Activated effector memory CD4-positive, alpha-beta T cell treated with anti-CD3 and anti-CD28 coated beads, Interleukin-2, amount 50 U/mL, for 16 hours (primary cell): ENCODE data around the gene MYO15B.
"Not testable (repeated sequence)": the region's sequence is repeated elsewhere in the genome, so short reads cannot be mapped to it uniquely, and the experiment has no call there.

Experiments
- DNase-seq: peaks from one replicate; pipeline ENCODE4 v3.0.0-alpha.2; 2020

MYO15B gene

DNA sequence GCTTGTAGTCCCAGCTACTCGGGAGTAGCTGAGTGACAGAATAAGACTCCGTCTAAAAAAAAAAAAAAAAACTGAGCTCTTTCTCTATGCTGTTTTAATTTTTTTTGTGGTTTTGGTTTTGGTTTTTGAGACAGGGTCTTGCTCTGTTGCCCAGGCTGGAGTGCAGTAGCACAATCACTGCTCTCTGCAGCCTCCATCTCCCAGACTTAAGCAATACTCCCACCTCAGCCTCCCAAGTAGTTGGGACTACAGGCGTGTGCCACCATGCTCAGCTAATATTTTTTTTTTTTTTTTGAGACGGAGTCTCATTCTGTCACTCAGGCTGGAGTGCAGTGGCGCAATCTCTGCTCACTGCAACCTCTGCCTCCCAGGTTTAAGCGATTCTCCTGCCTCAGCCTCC, 4.4 kb upstream of the MYO15B start:
- DNase-seq, result not testable (repeated sequence)

DNA sequence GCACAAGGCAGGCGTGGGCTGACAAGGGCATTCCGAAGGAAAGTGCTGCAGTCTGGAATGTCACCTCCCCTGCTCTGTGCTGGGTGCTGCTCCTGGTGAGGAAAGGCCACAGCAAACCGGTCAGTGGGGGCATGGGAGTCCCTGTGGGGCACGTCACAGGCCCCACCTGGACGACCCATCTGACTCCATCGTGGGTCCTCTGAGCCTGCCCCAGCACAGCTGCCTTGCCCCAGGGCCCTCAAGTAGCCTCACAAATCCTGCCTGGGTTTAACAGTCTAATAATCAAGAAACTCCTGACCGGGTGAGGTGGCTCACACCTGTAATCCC, 2.8 kb upstream of the MYO15B start:
- no peak for DNase-seq

DNA sequence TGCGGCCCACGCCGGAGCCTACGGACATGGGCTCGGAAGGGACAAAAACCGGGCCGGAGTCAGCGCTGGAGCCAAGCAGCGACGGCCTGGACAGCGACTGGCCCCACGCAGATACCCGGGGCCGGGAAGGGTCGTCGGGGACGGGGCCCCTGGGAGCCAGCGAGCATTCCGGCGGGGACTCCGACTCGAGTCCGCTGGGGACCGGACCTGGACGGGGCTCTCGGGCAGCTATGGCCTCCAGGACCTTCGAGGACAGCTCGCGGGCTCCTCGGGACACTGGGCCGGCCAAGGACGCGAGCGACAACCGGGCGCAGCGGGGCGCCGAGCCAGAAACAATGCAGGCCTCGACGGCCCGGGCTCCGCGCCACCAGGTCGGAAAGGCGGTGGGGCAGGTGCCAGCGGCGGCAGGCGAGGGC, 1.0 kb downstream of the MYO15B start:
- DNase-seq, result no peak

- DNase-seq, result peak; percentile 98
These were observed 1.7 kb downstream of the MYO15B start for GRCh38 chr17:75589012-75589918.

DNA sequence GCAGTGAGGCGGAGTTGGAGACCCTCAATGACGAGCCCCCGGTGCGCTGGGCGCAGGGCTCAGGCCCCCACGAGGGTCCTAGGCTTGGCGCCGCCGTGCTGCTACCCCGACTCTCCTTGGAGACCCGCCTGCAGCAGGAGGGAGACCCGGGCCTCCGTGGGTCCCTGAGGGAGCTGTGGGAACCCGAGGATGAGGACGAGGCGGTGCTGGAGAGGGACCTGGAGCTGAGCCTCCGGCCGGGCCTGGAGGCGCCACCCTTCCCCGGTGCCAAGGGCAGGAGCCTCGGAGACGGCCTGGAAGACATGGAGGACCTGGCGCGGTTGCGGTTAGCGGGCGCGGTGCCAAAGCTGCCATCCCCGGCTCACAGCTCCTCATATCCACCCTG, 2.3 kb downstream of the MYO15B start:
- DNase-seq, result no peak

DNA sequence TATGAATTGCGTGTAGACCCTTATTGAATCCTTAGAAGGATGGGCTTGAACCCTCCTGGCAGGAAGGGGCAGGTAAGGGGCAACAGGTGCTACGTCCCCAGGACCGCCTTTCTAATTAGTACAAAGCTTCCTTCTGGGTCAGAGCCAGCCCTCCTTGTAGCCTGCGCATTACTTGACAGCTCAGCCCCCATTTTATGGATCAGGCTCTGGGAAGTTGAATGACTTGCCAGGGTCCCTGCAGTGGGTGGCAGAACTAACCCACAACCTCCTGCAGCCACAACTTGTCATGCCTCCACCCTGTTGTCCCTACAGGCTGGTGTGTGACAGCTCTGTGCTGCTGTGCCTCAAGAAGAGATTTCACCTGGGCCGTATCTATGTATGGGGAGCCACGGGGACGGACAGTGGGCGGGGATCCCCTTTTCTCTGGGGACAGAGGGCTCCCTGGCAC, 2.7 kb downstream of the MYO15B start:
- DNase-seq, result no peak

- DNase-seq, result no peak
These were observed 3.5 kb downstream of the MYO15B start for GRCh38 chr17:75590849-75591721.

GRCh38 chr17:75591722-75592302, 4.2 kb downstream of the MYO15B start:
- DNase-seq, result no peak

DNA sequence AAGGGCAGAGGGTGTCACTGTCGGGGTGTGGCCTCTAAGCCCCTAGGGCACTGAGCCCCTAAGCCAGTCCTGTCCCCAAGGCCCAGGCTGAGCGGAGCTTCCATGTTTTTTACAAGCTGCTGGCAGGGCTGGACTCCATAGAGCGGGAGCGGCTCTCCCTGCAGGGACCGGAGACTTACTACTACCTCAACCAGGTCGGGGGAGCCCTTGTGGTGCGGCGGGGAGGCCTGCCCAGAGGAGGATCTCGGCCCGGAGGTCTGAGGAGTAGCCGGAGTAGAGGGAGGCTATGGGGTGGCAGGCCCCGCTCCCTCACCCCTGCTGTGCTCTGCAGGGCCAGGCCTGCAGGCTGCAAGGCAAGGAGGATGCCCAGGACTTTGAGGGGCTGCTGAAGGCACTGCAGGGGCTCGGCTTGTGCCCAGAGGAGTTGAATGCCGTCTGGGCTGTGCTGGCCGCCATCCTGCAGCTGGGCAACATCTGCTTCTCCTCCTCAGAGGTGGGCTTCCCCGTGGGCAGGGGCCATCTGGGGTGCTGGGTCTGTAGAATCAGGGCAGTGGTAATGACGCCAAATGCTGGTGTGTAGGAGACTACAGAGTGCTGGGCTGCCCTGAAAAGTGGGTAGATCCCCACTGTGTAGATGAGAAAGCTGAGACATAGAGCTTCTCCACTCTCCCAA, 4.9 kb downstream of the MYO15B start:
- DNase-seq, result no peak

GRCh38 chr17:75593430-75593829, 5.8 kb downstream of the MYO15B start:
- not testable (repeated sequence) for DNase-seq

GRCh38 chr17:75594499-75595283, 7.1 kb downstream of the MYO15B start:
- no peak for DNase-seq

GRCh38 chr17:75595284-75595919, 7.8 kb downstream of the MYO15B start:
- DNase-seq, result no peak

GRCh38 chr17:75595920-75596313, 8.3 kb downstream of the MYO15B start:
- no peak for DNase-seq

- DNase-seq, result no peak
These were observed 8.9 kb downstream of the MYO15B start for GRCh38 chr17:75596320-75597087.

DNA sequence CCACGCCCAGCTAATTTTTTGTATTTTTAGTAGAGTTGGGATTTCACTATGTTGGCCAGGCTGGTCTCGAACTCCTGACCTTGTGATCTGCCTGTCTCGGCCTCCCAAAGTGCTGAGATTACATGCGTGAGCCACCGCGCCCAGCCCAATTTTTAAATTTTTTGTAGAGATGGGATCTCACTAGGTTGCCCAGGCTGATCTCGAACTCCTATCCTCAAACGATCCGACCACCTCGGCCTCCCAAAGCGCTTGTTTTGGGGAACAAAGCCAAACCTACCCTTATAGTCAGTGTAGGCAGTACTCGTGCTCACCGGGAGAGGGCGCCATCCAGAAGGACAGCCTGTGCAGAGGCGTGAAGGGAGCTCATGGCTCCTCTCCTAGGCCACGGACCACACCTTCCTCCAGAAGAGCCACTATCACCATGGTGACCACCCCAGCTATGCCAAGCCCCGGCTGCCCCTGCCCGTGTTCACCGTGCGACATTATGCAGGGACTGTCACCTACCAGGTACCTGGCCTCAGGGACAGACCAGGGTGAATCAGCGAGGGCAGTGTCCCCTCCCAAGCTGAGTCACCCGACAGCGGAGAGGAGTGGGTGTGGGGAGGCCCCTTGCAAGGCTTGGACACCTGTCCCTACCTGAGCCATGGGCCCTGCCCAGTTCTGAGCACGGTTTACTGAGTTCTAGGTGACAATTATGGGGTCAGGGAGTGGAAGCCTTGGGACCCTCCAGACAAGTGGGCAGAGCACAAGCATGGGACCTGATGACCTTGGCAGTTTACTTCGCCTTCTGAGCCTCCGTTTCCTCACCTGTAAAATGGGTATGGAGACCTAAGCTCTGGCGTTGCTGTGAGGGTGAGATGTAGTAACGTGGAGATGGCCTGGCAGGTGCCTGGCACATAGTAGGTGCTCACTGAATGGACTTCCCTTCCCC, 13.7 kb downstream of the MYO15B start:
- DNase-seq, result peak; percentile 87

DNA sequence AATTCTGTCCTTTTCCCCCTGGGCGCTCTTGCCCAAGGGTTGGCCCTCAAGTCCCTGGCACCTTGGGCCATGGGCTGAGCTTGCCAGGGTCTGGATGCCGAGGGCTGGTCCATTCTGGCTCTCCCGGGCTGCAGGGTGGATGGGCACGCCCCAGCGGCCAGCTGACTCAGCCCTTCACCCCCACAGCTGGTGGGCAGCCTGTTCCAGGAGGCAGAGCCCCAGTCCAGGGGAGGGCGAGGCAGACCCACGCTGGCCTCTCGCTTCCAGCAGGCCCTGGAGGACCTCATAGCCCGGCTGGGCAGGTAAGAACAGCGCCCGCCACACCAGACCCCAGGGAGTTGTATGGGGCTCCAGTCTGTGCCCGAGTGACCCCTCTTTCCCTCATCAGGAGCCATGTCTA, 15.0 kb downstream of the MYO15B start:
- DNase-seq, result no peak

GRCh38 chr17:75603123-75603522, 15.5 kb downstream of the MYO15B start:
- no peak for DNase-seq

DNA sequence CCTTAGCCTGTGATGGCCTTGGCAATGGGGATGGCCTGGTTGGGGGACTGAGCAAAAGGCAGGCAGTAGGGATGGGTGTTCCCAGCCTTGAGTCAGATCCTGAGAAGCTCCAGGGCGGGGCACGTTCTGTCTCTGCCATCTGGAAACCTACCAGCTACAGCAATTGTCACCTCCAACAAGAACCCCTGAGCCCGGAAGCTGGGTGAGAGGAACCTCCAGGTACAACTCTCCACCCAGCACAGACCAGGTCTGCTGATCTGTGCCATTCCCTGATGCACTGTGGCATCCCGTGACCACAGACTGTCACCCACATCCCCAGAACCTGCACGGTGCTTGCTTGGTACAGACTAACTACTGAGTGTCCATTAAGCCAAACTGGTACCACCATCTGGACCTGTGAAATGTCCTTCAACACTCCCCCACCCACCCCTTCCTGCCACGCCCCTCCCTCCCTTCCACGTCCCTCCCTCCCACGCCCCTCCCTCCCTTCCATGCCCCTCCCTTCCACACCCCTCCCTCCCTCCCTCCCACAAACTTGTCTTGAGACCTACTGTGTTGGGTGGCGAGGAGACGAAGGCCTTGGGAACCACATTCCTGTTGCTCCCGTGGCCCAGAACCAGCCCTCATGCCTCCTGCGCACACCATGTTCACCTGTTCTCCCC, 16.6 kb downstream of the MYO15B start:
- DNase-seq, result no peak

DNA sequence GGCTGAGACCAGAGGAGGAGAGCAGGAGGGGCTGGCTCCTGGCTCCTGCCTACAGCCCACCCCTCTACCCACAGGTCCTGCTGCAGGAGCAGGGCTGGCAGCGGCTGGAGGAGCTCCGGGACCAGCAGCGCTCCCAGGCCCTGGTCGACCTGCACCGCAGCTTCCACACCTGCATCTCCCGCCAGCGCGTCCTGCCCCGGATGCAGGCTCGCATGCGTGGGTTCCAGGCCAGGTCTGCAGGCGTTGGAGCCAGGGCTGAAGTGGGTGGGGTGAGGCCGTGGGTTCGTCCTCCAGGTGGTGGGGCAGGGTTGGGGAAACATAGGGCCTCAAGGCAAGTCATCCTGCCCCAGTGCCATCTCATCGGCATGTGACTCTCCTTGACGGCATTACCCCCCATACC, 18.2 kb downstream of the MYO15B start:
- no peak for DNase-seq
